SW480 (cell line): Measurements from ENCODE around the gene CA5A.
"Not testable (repeated sequence)": the region's sequence is repeated elsewhere in the genome, so short reads cannot be mapped to it uniquely, and the experiment has no call there.

Source experiments
- DNase-seq: peaks from one replicate; pipeline ENCODE4 v3.0.0-alpha.2; 2016; ENCODE audit warnings: low spot score

Gene CA5A

GRCh38 chr16:87936375-87937230 lies at the start of gene CA5A:
TSS of gene CA5A (minus strand) at chr16:87936529. CDS start at chr16:87936450, 79 bp downstream.
- no peak for DNase-seq

- DNase-seq: not testable (repeated sequence)
Observed at GRCh38 chr16:87985493-87985892, 49.2 kb upstream of the CA5A start.

DNA sequence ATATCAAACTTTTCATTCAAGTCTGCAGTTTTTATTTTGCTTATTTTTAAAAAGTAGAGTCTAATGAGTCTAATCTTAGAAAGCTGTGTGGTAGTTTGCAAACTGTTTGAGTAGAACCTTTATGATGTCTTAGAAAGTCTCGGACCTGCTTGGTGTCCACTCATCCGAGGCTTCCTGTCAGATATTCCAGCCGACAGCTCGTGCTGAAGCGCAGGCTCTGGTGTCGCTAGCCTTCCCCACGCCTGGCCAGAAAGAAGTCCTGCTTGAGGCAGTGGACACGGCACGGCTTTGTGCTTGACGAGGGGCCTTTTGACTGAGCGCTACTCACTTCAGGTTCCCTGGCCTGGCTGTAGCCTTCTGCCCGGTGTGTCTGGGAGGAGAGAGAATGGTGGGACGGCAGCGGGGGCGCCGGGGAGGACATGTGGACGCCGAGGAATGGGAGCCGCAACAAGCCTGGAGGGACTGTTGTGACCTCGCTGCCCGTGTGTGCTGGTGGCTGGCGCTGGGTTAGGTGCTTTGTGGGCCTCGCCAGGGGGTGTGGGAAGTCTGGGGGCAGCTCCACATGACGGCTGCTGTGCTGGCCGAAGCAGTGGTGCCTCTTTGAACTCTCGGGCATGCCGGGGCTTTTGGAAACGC lies 48.4 kb upstream of the CA5A start:
- no peak for DNase-seq

DNA sequence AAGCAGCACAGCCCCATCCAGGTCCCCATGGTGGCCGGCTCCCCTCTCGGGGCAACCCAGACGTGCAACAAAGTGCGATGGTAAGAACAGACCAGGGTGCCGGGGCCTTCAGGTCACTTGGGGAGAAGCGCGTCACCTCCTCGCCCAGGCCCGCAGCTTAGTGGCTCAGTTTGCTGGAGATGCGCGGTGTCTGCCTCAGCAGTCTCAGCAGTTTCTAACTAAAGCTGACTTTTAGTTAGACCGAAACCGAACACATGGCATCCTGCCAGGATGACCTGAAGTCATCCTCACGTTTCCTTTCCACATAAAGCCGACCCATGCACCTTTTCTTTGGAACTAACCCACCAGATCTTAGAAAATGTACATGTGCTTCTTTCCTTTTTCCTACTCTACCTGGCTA lies 47.9 kb upstream of the CA5A start:
- DNase-seq: not testable (repeated sequence)

DNA sequence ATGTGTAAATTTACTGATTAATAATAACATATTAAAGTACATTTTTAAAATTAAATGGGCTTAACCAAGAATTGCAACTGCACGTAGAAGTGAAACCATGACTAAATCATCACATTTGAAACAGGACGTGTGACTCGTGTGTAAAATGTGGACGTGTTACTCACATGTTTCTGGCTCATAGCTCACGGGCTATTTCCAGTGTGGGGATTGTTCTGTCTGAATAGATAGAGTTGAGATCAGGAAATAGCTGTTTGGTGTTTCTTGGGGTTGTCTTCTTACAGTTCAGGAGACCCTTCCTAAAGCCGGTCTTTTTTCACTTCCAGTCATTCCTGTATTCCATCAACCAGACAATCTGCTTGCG lies 47.4 kb upstream of the CA5A start:
- not testable (repeated sequence) for DNase-seq

DNA sequence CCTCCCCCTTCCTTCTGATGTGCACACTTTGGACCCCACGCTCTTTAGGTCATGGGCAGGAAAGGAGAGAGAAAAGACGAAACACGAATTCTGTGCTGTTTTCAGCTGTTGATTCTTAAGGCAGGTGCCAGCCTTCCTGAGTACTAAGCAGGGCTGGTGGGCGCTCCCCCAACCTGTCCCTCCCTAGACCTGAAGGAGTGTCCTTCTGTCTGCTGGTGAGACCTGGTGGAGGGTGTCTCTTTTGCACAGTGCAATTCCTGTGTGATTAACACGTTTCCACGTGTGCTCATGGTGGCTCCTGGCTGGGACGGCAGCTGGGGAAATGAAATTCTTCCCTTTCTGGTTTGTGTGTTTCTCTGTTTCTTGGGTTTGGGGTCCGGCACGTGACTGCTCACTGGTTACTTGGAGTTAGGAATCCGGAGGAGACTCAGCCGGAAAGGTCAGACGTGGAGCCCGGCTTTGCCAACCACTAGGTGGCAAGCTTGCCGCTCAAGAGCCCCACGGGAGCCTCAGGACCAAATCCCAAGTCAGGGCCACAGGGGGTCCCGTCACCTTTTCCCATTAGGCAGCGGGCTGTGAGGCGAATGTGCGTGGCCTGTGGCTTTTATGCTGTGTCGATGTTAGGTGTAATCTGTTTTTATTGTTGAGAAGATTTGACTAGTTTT lies 46.9 kb upstream of the CA5A start:
- not testable (repeated sequence) for DNase-seq

GRCh38 chr16:87982581-87983041 lies 46.3 kb upstream of the CA5A start:
- DNase-seq: no peak

GRCh38 chr16:87981376-87981775 lies 45.0 kb upstream of the CA5A start:
- not testable (repeated sequence) for DNase-seq

DNA sequence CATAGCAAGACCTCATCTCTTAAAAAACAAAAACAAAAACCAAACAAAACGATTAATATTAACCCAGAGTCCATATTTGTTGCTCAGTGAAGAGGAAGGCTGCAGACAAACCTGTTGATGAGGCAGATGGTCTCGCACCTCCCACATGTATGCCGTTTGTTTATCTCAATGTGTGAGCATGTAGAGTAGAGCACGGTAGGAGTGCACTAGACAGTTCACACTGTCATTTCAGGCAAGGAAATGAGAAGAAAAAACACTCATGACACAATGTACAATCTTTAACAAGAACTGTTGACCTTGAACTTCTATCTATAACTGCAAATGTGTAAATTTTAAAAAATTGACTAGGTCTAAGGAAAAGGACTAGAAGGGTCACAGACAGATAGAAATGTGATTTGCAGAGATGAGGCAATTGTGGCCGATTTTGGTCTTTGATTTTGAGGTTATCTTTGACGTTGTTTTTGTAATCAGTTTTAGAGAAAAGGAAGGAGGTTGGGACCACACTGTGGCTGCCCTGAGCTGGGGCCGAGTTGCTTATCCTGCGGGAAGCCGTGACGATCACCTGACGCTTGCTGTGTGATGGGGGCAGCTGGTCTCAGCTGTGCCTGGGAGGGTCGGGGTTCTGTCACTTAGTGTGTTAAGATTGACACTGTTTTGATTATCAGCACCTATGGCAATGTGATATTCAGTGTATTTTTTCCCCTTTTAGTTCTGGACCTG lies 43.7 kb upstream of the CA5A start:
- DNase-seq: not testable (repeated sequence)

GRCh38 chr16:87979352-87979751 lies 43.0 kb upstream of the CA5A start:
- no peak for DNase-seq

- no peak for DNase-seq
Observed at GRCh38 chr16:87978127-87978526, 41.8 kb upstream of the CA5A start.

DNA sequence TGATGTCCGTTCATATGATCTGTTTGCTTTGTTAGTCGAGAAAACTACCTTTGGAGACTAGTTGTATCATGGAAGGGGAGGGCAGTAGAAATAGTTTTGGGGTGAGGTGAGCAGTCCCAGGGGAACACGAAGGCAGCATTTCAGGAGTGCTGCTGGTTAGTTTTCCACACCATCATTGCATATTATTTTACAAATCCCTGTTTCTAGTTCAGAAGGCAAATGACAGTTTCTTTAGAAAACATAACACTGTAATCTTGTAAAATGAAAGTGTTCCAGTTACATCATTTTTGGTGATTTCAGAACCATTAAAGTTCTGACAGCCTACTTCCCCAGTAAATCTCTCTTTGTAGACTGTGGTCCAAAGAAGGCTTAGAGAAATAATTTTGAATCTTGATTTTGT lies 40.3 kb upstream of the CA5A start:
- no peak for DNase-seq

GRCh38 chr16:87974178-87974577 lies 37.8 kb upstream of the CA5A start:
- no peak for DNase-seq

DNA sequence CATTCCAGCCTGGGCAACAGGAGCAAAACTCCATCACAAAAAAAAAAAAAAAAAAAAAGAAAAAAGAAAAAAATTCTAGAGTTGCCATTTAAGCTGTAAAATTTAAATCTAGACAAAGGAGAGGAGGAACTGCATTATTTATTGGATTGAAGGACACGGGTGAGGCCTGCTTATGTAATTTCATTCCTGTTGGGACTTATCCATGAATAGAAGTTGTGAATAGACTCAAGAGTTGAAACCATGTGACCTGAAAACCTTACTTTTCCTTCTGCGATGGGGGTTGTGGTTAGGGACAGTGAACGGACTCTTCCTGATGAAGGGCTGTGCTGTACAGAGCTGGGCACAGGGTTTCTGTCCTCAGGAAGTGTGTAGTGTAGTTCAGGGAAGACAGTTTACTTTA lies 37.4 kb upstream of the CA5A start:
- no peak for DNase-seq

GRCh38 chr16:87971933-87972332 lies 35.6 kb upstream of the CA5A start:
- DNase-seq: no peak

DNA sequence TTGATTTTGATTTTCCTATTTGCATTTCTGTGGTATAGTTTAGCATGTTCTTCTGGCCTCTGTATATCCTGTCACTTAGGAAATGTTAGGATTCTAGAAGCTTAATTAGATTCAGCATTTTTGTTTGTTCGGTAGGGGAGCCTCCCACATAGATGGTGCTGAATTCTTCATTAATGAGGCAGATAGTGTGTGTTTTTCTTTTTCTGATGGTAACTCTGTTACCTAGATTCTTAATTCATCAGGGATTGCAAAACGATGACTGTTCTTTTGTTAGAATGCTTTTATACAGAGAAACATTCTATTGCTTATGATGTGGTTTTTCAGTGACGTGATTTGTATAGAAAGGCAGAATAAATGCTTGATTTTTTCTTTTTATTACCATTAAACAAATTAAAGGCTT lies 33.9 kb upstream of the CA5A start:
- DNase-seq: no peak

DNA sequence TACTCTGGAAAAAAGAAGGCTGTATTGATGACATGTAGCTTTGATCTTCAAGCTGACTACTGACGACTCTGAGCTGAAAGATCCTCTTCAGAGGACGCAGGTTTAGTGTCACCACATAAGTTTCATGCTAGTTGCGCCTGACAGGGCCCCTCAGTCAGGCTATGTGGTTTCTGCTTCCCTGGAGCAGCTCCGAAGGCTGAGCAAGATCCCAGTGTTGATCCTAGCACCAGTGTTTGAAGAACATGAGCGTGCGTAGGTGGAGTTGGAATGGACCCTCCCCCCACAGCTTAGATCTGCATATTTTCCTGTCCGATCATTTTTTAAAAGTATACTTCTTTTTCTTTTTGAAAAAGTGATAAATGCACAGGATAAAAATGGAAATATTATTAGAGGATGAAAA lies 32.2 kb upstream of the CA5A start:
- DNase-seq: no peak

DNA sequence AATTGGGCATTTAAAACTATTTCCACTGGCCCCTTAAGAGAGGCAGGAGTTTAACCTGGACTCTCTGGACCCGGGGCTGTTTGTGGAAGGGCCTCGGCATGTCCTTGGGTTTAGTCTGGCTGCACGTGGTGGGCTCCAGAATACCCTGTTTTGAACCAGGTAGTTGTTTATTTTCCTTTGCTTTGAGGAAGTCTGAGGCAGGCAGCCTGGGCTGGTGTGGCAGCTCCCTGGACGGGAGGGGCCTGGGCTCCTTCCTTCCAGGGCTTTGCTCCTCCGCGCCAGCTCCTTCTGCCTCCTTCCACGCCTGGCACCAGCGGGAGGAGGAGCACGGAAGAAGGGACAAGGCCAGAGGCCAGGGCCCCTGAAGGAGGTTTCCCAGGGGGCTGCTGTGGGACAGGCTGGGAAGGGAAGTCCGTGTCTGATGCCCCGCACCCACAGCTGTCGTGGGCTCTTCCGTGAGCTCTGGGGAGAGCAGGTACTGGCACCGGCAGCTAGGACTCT lies 30.4 kb upstream of the CA5A start:
- DNase-seq: no peak

DNA sequence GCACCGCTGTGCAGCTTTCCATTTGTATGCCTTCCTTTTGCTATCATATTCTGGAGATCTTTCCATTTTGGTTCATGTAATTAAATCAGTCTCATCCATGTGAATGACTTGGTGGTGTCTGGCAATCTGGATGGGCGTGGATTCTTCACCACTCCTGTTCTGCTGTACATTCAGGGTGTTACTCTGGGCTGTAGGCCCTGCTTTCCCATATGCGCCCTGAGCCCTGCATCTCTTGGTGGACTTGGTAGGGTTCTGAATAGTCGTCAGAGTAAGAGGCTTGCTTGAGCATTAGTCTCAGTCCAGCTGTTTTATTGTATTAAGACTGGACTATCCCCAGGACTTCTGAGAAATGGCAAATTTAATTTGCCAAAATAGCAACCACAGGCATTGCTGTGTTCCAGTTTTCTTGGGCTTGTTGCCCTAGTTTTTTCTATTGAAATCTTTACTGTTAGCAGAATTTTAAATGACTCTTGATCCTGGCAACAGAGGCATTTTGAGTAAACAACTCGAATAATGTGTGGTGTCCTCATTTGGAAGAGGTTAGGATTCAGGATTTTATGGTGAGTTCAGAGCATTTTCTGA lies 29.8 kb upstream of the CA5A start:
- no peak for DNase-seq

DNA sequence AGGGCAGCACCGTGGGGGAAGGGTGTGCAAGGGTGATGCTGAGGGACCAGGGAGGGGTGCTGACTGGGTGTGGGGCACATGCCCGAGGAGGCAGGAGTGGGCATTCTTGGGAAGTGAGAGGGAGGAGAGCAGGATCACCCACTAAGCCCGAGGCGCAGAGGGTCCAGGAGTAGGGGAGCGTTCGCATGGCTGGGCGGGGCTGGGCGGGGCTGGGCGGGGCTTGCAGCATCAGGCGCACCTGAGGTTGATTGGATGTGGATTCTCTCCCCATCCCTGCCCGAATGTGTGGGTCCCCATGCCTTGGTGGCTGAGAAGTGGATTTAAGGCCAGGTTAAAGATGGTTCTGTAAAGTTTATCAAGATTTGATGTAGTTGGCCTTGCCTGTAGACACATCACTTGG lies 29.1 kb upstream of the CA5A start:
- no peak for DNase-seq

- DNase-seq: no peak
Observed at GRCh38 chr16:87964049-87964659, 27.8 kb upstream of the CA5A start.
